NCI-H748 (cell line): Measurements from ENCODE around the gene PGGT1B.
A peak's percentile ranks its signal among the peaks of the same experiment; 100 is the strongest.

Experiments
- DNase-seq: peaks from one replicate; lab custom pipeline; 2025; ENCODE audit not compliant: unreplicated experiment; lab: John Stamatoyannopoulos, UW

The PGGT1B gene

DNA sequence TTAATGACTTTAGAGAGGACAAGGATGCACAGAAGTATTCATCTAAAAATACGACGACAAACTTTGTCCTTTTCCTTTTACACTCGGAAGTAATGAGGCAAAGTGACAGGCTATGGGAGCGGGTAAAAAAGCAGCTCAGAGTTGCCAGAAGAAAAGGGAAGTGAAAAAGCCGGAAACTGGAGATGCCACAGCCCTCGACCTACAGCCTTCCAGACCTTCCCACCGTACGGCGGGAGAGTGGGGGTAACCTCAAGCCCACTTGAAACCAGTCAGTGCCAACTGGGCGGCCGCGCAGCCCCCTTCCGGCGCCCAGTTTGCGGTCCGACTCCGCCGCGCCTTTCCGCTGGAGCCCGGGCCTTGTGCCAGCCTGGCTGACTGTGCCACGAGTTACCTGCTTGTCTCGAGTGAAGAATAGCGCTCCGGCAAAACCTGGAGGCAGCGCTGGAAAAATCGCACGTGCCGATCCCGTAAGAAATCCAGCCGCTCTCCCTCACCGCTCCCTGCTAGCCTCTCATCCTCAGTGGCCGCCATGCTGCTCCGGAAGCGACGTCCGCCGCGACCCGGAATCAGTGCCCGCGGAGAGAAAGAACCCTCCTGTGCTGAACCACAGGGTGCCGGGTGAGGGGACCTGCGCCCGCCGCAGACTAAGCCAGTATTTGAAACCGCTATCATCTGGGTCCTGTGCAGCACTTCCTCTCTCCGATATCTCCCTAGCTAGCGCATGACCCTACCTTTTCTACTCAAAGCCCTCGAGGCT is at the start of gene PGGT1B:
TSS of gene PGGT1B (minus strand) at position 557 of the 757 bp plus-strand sequence. CDS start at position 531, 26 bp downstream.
- DNase-seq, result peak; percentile 82

DNA sequence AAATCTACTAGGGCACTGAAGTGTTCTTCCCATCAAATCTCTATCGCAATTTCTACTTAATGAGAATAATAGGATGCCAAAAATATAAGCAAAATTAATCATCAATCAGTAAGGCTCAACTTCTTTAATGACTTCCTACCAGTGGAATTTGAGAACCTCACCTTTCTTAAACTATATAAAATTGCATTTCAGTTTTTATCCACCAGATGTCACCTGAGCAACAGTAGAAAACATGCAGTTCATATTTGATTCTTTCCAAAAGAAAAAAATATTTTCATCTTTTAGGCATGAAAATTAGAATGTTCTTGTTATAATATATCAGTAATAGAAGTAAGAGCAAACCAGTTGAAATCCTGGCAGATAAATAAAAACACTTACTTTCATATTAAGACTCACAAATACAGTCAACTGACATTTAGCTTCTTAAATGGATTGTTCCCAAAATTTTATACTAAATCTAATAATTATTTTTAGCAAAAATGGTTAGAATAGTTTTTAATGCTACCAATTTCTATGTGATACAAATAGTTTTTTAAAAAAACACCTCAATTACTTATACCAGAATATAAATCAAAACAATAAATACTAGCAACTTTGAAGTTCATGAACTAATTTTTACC is 47.2 kb upstream of the PGGT1B start:
- peak; percentile 56 for DNase-seq

- DNase-seq, result no peak
These were observed 46.1 kb upstream of the PGGT1B start for GRCh38 chr5:115308815-115309214.

DNA sequence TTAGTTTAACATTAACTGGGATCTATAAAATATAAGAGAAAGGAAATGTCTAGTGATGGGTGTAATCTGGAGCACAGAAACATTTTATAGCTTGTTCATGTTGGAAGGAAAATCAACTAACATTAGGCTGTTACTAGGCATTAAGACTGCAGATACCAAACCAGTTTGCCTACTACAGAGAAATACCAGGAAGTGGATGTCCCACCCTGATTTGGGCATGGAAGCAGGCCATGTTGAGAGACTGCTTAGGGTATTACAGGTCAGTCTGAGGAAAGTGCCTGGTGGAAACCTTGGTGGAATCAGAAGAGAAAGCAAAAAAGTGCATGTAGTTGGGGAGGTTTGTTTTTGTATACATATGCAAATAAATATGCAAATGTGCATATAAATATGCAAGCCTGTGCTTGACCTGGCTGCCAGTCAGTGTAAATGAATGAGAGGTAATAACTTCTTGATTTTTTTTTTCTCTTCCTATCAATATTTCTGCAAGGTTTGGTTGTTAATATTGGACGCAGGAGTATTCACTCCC is 43.4 kb upstream of the PGGT1B start:
- DNase-seq, result no peak

DNA sequence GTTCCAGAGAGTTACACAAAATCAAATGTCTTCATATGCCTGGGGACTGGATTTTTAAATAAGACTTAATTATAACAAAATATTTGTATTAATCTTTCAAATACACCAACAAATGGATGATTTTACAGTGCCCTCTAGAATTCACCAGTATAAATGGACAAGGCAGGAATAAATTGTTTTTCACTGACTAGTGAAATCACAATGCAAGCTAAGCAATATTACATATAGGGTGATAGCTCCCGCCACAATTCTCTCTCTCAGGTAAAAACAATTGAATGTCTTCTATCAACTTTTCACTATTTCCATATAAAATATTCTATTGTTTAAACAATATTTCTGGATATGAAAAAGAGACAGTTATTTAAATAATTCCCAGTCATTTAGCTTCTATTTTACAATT is 41.8 kb upstream of the PGGT1B start:
- no peak for DNase-seq

GRCh38 chr5:115298811-115299210 is 36.1 kb upstream of the PGGT1B start:
- DNase-seq, result peak; percentile 11

DNA sequence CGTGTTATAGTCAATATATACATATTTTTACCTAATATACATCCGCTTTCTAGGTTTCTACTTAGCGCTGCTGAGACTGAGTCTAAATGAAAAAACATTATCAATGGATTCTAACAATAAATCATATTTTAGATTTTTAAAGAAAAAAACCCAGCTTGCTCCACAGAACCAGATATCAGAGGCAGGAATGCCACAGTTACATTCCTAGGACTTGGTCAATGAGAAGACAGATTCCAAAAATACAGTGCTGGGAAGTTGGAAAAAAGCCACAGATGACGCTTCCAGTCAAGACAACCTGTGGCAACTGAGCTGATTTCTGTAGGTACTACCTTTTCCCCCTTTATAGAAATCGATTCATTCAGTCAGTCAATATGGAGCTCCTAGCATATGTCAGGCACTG is 34.4 kb upstream of the PGGT1B start:
- DNase-seq, result no peak

DNA sequence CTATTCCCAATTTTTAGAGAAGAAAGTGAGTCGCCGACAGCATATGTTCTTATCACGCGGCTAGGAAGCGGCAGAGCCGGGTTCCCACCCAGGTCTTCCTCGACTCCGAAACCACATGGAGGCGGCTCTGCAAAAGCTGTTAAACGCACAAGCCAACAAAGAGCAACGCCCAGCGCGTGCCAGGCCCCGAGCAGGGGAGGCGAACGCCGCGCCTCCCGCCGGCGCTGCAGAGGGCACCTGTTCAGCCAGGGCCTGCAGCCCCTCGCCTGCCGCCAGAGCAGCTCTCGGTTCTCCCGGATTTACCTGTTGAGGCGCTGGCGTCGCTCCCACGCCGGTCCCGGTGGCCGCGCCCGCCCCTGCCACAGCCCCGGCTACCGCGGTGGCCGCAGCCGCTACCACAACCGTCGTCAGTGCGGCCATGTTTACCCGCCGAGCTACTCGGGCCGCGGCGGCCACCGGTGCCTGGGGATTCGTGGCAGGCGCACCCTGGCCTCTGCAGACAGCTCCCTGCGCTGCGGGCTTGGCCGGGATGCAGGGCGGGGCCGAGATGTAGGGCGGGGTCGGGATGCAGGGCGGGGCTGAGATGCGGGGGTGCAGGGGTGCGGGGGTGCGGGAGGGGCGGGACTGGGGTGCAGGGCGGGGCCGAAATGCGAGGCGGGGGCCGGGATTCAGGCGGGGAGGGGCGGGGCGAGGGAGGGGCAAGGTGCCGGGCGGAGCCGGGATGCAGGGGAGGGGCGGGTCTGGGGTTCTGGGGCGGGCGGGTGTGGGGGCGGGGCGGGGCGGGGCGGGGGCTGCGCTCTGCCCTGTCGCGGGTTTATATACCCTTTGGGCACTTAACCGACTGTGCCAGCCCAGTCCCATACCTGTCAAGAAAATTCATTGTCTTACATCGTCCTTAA is 33.7 kb upstream of the PGGT1B start, which contains the start of gene CCDC112:
TSS of gene CCDC112 (minus strand) at position 531 of the 899 bp plus-strand sequence. CDS start at position 420, 111 bp downstream.
- DNase-seq, result peak; percentile 89

- peak; percentile 73 for DNase-seq
These were observed 33.1 kb upstream of the PGGT1B start for GRCh38 chr5:115295777-115296123.

DNA sequence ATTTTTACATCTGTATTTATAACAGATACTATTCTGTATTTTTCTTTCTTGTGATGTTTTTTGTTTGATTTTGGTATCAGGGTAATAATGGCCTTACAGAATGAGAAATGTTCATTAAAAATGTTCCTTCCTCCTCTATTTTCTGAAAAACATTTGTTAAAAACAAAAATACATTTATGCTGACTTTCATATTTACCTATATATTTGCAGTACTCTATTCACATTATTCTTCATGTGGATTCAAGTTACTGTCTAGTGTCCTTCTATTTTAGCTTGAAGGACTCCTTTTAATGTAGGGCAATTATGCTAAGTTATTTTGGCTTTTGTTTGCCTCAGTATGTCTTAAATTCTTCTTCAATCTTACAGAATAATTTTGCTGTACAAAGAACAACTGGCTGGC is 28.7 kb upstream of the PGGT1B start:
- DNase-seq, result no peak

DNA sequence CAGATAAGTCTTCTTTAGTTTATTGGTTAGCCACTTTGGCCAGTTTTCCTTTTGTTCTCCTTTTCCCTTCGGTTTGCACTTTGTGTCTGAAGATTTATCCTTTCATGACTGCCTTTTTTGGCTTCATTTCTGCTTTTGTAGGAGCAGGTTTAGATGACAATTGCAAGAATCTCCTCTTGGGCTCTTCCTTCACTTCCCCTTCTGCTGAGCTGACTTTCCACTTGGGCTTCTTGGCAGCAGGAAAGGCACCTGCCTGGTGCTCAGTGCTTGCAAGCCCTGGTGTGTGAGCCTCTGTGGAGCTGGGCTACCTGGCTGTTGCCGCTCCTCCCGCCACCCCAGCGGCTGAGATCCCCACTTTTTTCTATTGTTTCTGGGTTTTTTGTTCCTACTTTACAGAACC is 26.4 kb upstream of the PGGT1B start:
- no peak for DNase-seq

DNA sequence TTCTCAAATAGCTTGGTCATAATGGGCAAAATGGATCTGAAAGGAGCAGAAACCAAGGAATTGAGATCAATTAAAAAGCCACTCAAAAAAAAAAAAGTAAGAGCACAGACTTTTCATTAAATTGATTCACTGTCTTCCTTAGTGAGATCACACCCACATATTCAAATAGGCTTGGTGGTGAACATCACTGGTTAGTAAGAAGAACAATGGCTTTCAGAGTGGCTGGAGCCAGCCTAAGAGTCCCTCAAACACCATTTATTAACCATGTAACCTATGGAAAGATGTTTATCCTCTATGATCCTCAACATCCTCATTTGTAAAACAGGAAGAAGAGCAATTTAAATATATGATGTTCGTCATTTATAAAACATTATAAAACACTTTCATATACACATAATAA is 21.3 kb upstream of the PGGT1B start:
- DNase-seq, result no peak

GRCh38 chr5:115282131-115282530 is 19.5 kb upstream of the PGGT1B start:
- DNase-seq, result no peak

GRCh38 chr5:115274584-115274983 is 11.9 kb upstream of the PGGT1B start:
- no peak for DNase-seq

DNA sequence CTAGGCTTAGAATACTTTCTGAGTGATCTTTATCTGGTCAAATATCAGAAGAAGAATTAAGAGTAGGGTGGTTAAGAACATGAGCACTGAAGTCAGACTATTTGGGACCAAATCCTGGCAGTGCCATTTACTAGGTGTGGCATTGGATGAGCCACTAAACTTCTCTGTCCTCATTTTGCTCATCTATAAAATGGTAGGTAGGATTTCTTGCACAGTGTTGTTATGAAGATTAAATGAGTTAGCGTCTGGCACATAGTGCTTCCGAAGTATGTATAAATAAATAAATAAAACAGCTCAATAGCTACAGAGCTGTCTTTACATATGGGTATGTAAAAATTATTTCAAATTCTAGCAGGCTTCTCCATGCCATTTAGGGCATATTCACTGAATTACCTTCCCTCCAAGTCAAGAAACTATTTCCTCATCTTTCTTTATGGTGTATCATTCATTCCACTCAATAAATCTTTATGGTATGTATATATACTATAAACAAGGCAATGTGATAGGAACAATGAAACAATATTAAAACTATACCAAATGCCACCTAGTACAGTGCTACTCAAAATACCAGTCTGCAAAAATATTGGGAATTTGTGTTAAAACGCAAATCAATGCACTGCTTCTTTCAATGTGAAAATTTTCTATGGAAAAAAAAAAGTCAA is 9.8 kb upstream of the PGGT1B start:
- DNase-seq, result no peak

DNA sequence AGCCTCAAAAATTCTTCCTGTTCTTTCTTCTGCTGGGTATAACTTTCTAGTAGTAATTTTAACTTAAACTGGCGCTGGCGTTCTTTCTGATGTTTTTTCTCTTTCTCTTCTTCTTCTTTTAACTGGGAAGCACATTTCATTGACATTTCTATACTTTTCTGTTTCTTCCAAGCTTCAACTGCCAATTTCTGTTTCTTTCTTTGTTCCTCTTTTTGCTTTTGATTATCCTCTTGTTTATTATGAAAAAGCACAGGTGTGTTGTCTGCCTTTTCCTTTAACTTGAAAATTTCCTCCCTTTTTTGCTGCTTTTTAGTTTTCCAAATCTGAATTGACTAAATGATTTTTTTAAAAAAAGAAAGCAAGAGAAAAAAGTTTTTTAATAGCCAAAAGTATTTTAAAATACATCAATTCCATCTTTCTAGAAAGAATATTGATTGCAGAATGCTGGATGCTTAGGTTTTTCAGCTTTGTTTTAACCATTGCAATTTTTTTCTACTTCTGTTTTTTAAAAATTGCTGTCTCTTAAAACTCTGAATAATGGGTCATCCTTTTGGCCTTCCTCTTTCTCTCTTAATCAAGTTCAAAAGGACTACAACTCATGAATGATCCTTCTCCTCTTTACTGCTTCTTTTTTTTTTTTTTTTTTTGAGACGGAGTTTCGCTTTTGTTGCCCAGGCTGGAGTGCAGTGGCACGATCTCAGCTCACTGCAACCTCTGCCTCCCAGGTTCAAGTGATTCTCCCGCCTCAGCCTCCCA is 8.8 kb upstream of the PGGT1B start:
- DNase-seq, result no peak

DNA sequence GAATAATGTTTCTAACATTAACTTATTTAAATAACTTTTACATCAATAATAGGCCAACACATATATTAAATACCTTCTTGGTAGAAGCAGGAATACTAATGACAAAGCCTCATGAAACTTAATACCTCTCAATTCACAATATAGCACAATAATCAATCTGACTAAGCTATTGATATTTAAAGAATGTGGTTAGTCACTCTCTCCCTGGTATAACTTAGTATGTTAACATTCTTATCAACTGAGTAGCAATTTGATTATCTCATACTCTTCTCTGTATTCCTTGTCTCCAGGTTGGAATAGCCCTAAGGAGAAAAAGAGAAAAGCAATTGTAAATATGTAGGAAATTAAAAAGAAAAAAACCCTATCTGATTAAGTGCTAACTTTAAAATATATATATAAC is 4.9 kb upstream of the PGGT1B start:
- no peak for DNase-seq

DNA sequence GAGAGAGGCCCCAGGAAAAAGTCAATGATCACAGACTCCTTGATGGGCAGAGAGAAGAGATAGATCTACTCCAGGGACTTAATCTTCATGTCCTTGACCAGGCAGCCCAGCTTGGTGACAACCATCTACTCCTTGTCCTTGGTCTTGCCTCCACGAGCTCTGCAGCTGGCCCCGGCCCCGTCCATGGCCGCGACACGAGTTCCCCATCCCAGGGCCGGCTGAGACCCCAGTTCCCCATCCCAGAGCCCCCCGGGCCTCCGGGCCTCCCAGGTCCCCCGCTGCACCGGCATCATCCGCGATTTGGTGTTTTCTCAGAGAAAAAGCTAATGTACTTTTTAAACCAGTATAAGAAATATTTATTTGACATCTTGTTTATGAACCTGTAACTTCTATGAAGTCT is 2.5 kb upstream of the PGGT1B start:
- no peak for DNase-seq

DNA sequence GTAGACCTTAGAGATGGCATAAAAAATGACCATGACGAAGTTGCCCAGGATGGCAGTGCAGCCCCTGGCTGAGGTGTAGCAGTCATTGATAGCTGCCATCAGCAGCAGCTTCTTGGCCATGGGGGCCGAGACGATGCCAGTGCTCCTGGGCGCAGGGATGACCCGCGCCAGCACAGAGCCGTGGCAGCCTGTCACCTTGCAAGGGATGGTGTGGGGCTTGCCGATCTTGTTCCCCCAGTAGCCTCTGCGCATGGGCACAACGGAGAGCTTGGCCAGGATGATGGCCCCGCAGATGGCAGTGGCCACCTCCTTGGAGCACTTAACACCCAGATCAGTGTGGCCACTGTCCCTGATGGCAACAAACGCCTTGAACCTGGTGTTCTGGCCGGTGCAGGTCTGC is 2.1 kb upstream of the PGGT1B start:
- DNase-seq, result no peak

- no peak for DNase-seq
These were observed 352 bp upstream of the PGGT1B start for GRCh38 chr5:115263078-115263380.

- peak; percentile 23 for DNase-seq
These were observed 711 bp downstream of the PGGT1B start for GRCh38 chr5:115262011-115262320.
